ENCODE measurements around the gene TCEAL8. TPM values are rescaled to one million over a fixed set of nuclear protein-coding genes. Genes with fewer than 3 reads are reported as not detected.
A peak's percentile ranks its signal among the peaks of the same experiment; 100 is the strongest.

The TCEAL8 gene
- total and polyA plus RNA-seq, 4 donors = 11.9 to 109 (median 20.2) TPM

DNA sequence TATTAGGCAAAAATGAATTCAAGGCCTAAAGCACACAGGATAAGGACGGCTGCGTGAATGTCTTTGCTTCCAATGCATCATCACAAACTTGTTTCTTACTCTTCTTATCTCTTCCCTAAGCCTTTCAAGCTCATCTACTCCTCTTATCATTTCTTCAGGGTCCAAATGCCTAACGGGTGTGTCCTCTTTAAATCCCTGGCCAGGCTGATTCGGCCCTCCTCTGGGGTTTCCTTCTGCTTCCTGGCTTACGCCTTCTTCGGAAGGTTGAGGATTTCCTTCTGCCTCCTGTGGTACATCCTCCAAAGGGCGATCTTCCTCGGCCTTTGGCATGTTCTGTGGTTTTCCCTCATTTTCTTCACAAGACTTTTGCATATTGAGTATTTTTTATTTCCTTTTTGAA lies 1.3 kb downstream of the TCEAL8 start:
- Histone ChIP-seq H3K27me3 (ENCODE audit: control insufficient read depth in 4 of 4, insufficient read depth in 4 of 4, low read length in 3 of 4) (no peaks in the 10 kb centered on the region), H3K4me3 (ENCODE audit: low read depth in 1 of 3, low read length in 3 of 3) (no peak overlapping the region), H3K9me3 (ENCODE audit: control insufficient read depth in 4 of 4, low read length in 3 of 4) (no peaks in the 10 kb centered on the region), H3K36me3 (ENCODE audit: control insufficient read depth in 4 of 4, insufficient read depth in 3 of 4, low read depth in 1 of 4, low read length in 3 of 4) (peaks cover 0 to 2% (median 0%) of the 10 kb centered on the region in 4 donors), H3K27ac (ENCODE audit: low read depth in 1 of 2, low read length in 2 of 2) (peak overlapping the region in 1 of 2 donors; percentile 76), H3K9ac (ENCODE audit: low read depth in 1 of 2, low read length in 2 of 2) (no peak overlapping the region), H3K4me1 (ENCODE audit: control insufficient read depth in 4 of 4, insufficient read depth in 4 of 4, low read length in 3 of 4) (peaks cover 0 to 9% (median 5%) of the 10 kb centered on the region in 4 donors)
- 57% methylated on average over 8 of the region's 8 CpGs for WGBS
- TF ChIP-seq HNF4A (conservative IDR thresholded peaks at IDR 0.05) = no peak
- no peak for TF ChIP-seq HNF4G (IDR thresholded peaks at IDR 0.05)
- TF ChIP-seq FOXA2 (IDR thresholded peaks at IDR 0.05) = no peak
- no peak for TF ChIP-seq JUND (IDR thresholded peaks at IDR 0.05)
- TF ChIP-seq RAD21 (IDR thresholded peaks at IDR 0.05) = no peak
- TF ChIP-seq FOXA1 (IDR thresholded peaks at IDR 0.05) = no peak
- TF ChIP-seq NR2F2 (IDR thresholded peaks at IDR 0.05) = no peak
- TF ChIP-seq, protein P1, sequence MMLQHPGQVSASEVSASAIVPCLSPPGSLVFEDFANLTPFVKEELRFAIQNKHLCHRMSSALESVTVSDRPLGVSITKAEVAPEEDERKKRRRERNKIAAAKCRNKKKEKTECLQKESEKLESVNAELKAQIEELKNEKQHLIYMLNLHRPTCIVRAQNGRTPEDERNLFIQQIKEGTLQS (IDR thresholded peaks at IDR 0.05) = no peak
- no peak for TF ChIP-seq TAF1 (conservative IDR thresholded peaks at IDR 0.05)
- TF ChIP-seq, protein P2, sequence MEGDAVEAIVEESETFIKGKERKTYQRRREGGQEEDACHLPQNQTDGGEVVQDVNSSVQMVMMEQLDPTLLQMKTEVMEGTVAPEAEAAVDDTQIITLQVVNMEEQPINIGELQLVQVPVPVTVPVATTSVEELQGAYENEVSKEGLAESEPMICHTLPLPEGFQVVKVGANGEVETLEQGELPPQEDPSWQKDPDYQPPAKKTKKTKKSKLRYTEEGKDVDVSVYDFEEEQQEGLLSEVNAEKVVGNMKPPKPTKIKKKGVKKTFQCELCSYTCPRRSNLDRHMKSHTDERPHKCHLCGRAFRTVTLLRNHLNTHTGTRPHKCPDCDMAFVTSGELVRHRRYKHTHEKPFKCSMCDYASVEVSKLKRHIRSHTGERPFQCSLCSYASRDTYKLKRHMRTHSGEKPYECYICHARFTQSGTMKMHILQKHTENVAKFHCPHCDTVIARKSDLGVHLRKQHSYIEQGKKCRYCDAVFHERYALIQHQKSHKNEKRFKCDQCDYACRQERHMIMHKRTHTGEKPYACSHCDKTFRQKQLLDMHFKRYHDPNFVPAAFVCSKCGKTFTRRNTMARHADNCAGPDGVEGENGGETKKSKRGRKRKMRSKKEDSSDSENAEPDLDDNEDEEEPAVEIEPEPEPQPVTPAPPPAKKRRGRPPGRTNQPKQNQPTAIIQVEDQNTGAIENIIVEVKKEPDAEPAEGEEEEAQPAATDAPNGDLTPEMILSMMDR (IDR thresholded peaks at IDR 0.05; ENCODE audit: low read depth, low read length, missing input control) = no peak
- TF ChIP-seq RXRA (IDR thresholded peaks at IDR 0.05) = no peak
- TF ChIP-seq EGR1 (IDR thresholded peaks at IDR 0.05; ENCODE audit: low read depth in 2 of 2) = no peak
- no peak for TF ChIP-seq SP1 (IDR thresholded peaks at IDR 0.05)
- TF ChIP-seq, protein P3, sequence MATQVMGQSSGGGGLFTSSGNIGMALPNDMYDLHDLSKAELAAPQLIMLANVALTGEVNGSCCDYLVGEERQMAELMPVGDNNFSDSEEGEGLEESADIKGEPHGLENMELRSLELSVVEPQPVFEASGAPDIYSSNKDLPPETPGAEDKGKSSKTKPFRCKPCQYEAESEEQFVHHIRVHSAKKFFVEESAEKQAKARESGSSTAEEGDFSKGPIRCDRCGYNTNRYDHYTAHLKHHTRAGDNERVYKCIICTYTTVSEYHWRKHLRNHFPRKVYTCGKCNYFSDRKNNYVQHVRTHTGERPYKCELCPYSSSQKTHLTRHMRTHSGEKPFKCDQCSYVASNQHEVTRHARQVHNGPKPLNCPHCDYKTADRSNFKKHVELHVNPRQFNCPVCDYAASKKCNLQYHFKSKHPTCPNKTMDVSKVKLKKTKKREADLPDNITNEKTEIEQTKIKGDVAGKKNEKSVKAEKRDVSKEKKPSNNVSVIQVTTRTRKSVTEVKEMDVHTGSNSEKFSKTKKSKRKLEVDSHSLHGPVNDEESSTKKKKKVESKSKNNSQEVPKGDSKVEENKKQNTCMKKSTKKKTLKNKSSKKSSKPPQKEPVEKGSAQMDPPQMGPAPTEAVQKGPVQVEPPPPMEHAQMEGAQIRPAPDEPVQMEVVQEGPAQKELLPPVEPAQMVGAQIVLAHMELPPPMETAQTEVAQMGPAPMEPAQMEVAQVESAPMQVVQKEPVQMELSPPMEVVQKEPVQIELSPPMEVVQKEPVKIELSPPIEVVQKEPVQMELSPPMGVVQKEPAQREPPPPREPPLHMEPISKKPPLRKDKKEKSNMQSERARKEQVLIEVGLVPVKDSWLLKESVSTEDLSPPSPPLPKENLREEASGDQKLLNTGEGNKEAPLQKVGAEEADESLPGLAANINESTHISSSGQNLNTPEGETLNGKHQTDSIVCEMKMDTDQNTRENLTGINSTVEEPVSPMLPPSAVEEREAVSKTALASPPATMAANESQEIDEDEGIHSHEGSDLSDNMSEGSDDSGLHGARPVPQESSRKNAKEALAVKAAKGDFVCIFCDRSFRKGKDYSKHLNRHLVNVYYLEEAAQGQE (IDR thresholded peaks at IDR 0.05) = no peak
- TF ChIP-seq, protein P4, sequence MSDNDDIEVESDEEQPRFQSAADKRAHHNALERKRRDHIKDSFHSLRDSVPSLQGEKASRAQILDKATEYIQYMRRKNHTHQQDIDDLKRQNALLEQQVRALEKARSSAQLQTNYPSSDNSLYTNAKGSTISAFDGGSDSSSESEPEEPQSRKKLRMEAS (IDR thresholded peaks at IDR 0.05) = no peak
- no peak for DNase-seq (ENCODE audit: low spot score)

DNA sequence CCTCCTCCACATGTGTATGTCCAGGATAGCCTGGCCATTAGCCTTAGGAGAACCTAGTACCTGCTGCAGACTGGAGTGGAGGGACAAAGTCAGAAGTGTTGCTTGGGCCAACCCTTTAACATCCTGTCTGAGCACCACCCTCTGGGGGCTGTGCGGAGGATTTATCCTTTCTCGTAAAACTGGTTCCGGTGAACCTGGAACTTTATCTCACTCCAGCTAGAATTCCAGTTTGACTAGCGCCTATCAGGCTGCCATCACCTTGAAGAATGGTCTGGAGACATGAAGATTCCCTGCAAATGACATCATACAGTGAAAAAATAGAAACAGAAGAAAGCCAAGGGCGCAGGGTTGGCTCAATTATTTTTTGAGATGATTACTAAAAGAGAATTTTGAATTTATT lies 4.0 kb downstream of the TCEAL8 start:
- H3K36me3 ChIP-seq (ENCODE audit: control insufficient read depth in 4 of 4, insufficient read depth in 3 of 4, low read depth in 1 of 4, low read length in 3 of 4) = peaks cover 0 to 2% (median 0%) of the 10 kb centered on the region in 4 donors
- DNase-seq (ENCODE audit: low spot score) = no peak
- H3K27ac ChIP-seq (ENCODE audit: low read depth in 1 of 2, low read length in 2 of 2) = no peak overlapping the region
- 74% methylated on average over 5 of the region's 5 CpGs for WGBS
- H3K9ac ChIP-seq (ENCODE audit: low read depth in 1 of 2, low read length in 2 of 2) = no peak overlapping the region
- H3K4me3 ChIP-seq (ENCODE audit: low read depth in 1 of 3, low read length in 3 of 3) = no peak overlapping the region
- no peak for TF ChIP-seq FOXA2 (IDR thresholded peaks at IDR 0.05)
- TF ChIP-seq JUND (IDR thresholded peaks at IDR 0.05) = no peak
- no peak for TF ChIP-seq TAF1 (conservative IDR thresholded peaks at IDR 0.05)
- TF ChIP-seq HNF4G (IDR thresholded peaks at IDR 0.05) = no peak
- TF ChIP-seq YY1 (IDR thresholded peaks at IDR 0.05) = no peak
- TF ChIP-seq RXRA (IDR thresholded peaks at IDR 0.05) = no peak
- no peak for TF ChIP-seq GABPA (IDR thresholded peaks at IDR 0.05 in 1 of 2, conservative IDR thresholded peaks at IDR 0.05 in 1 of 2)
- TF ChIP-seq, protein P4 (IDR thresholded peaks at IDR 0.05) = no peak
- TF ChIP-seq, protein P2 (IDR thresholded peaks at IDR 0.05; ENCODE audit: low read depth, low read length, missing input control) = no peak
- H3K9me3 ChIP-seq (ENCODE audit: control insufficient read depth in 4 of 4, low read length in 3 of 4) = no peaks in the 10 kb centered on the region
- peaks cover 0 to 6% (median 4%) of the 10 kb centered on the region in 4 donors for H3K4me1 ChIP-seq (ENCODE audit: control insufficient read depth in 4 of 4, insufficient read depth in 4 of 4, low read length in 3 of 4)
- no peaks in the 10 kb centered on the region for H3K27me3 ChIP-seq (ENCODE audit: control insufficient read depth in 4 of 4, insufficient read depth in 4 of 4, low read length in 3 of 4)

All from liver (tissue), 9 donors.